Kidney (tissue), 14 donors: ENCODE results near the gene MCMBP. TPM values are rescaled to one million over a fixed set of nuclear protein-coding genes. Genes with fewer than 3 reads are reported as not detected.

ENCODE experiments used
- DNase-seq, 5 donors: peaks; one replicate each; pipeline ENCODE4 v3.0.0-alpha.2; 2013 to 2020
- FAIRE-seq: peaks from 2 replicates; lab custom pipeline; 2012; peaks lifted over from hg19 to GRCh38; lab: Jason Lieb, UNC
- H3K27ac ChIP-seq, 2 donors: one replicate each; pipeline ENCODE4 v1.7.0; 2013; ENCODE audit warnings: low read depth in 2 of 2, low read length in 2 of 2, inconsistent platforms in 1 of 2
- H3K27me3 ChIP-seq: one replicate; pipeline ENCODE4 v1.7.1; 2013; ENCODE audit warnings: low read length, inconsistent platforms; ENCODE audit not compliant: control insufficient read depth, insufficient read depth
- H3K36me3 ChIP-seq, 3 donors: one replicate each; pipeline versions ENCODE4 v1.7.0 to v1.7.1; 2013; ENCODE audit warnings: low read length in 3 of 3, control low read depth in 1 of 3, inconsistent platforms in 1 of 3; ENCODE audit not compliant: insufficient read depth in 3 of 3, control insufficient read depth in 2 of 3
- H3K4me1 ChIP-seq, 3 donors: one replicate each; pipeline versions ENCODE4 v1.7.0 to v1.7.1; 2013; ENCODE audit warnings: low read length in 3 of 3, inconsistent platforms in 1 of 3, low read depth in 1 of 3; ENCODE audit not compliant: control insufficient read depth in 2 of 3, insufficient read depth in 2 of 3
- H3K4me3 ChIP-seq, 3 donors: one replicate each; pipeline versions ENCODE4 v1.7.0 to v1.8.1; 2013; ENCODE audit warnings: low read length in 3 of 3, control low read depth in 1 of 3, inconsistent platforms in 1 of 3
- H3K9ac ChIP-seq, 3 donors: one replicate each; pipeline versions ENCODE4 v1.7.0 to v1.7.1; 2013; ENCODE audit warnings: low read length in 3 of 3, control low read depth in 1 of 3, inconsistent platforms in 1 of 3
- H3K9me3 ChIP-seq, 3 donors: one replicate each; pipeline versions ENCODE4 v1.7.0 to v1.7.1; 2013; ENCODE audit warnings: low read length in 3 of 3, control low read depth in 1 of 3, inconsistent platforms in 1 of 3; ENCODE audit not compliant: control insufficient read depth in 2 of 3, insufficient read depth in 1 of 3
- intact Hi-C: fragments of 100-400 bp; cut with DNase I; formaldehyde crosslinking; loops from one replicate; pipeline ENCODE4 v1.11.1; 2022
- polyA plus RNA-seq: library from polyadenylated mRNA; stranded (reverse); fragments of 350-450 nt; fragmentation: Illumina TruSeq; extraction: RNeasy Lipid Tissue Mini Kit (QIAGEN cat#74804); gene quantifications from one replicate; pipeline ENCODE4 v1.2.3, GENCODE V29; 2014; ENCODE audit warnings: low read depth, low replicate concordance; ENCODE audit not compliant: insufficient read depth
- total RNA-seq: library from RNA; stranded (reverse); fragmentation: NEBNext Ultra II Directional; extraction: Animal tissue kit (Norgen Biotek cat#: 25700); gene quantifications from one replicate; pipeline ENCODE4 v1.2.1, GENCODE V29; 2021
- TF ChIP-seq, protein P1 (sequence below): IDR thresholded peaks from 3 replicates; pipeline ENCODE4 v1.5.1; 2012; ENCODE audit warnings: mild to moderate bottlenecking, moderate library complexity, borderline replicate concordance; ENCODE audit not compliant: insufficient read depth; ENCODE audit errors: extremely low read depth
- donor health status: control.
- donor health status: control.
- donor health status: control.
- donor health status: control.
- donor health status: control.
- donor health status: DM: yes; HTN: yes; CAD: no.
- donor health status: Normal renal cell carcinoma (clear cell type).

Gene MCMBP
- total and polyA plus RNA-seq, 2 donors from 2014 or later: 21.3 to 45.3 TPM

DNA sequence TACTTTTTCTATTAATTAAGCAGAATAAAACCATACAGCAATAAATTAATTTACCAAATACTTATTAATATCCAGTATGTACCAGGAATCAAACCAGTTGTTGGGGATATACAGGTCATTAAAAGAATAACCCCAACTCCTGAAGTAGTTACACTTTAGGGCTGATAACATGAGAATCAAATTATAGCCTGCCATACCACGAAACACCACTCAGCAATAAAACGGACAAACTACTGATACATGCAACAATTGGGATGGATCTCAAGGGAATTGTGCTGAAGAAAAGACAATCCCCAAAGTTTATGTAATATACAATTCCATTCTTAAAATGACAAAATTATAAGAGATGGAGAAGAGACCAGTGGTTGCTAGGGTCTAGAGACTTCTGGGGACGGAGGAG lies 22.7 kb downstream of the MCMBP start:
- Histone ChIP-seq H3K4me1 (no peaks in the 10 kb centered on the region), H3K9ac (no peak overlapping the region), H3K4me3 (no peak overlapping the region), H3K27me3 (no peaks in the 10 kb centered on the region), H3K27ac (no peak overlapping the region), H3K36me3 (peaks cover 7 to 39% (median 13%) of the 10 kb centered on the region in 3 donors), H3K9me3 (no peaks in the 10 kb centered on the region)
- no peak for DNase-seq
- no peak for FAIRE-seq
- intact Hi-C loops: no loop called here
- TF ChIP-seq, protein P1, sequence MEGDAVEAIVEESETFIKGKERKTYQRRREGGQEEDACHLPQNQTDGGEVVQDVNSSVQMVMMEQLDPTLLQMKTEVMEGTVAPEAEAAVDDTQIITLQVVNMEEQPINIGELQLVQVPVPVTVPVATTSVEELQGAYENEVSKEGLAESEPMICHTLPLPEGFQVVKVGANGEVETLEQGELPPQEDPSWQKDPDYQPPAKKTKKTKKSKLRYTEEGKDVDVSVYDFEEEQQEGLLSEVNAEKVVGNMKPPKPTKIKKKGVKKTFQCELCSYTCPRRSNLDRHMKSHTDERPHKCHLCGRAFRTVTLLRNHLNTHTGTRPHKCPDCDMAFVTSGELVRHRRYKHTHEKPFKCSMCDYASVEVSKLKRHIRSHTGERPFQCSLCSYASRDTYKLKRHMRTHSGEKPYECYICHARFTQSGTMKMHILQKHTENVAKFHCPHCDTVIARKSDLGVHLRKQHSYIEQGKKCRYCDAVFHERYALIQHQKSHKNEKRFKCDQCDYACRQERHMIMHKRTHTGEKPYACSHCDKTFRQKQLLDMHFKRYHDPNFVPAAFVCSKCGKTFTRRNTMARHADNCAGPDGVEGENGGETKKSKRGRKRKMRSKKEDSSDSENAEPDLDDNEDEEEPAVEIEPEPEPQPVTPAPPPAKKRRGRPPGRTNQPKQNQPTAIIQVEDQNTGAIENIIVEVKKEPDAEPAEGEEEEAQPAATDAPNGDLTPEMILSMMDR: no peak

DNA sequence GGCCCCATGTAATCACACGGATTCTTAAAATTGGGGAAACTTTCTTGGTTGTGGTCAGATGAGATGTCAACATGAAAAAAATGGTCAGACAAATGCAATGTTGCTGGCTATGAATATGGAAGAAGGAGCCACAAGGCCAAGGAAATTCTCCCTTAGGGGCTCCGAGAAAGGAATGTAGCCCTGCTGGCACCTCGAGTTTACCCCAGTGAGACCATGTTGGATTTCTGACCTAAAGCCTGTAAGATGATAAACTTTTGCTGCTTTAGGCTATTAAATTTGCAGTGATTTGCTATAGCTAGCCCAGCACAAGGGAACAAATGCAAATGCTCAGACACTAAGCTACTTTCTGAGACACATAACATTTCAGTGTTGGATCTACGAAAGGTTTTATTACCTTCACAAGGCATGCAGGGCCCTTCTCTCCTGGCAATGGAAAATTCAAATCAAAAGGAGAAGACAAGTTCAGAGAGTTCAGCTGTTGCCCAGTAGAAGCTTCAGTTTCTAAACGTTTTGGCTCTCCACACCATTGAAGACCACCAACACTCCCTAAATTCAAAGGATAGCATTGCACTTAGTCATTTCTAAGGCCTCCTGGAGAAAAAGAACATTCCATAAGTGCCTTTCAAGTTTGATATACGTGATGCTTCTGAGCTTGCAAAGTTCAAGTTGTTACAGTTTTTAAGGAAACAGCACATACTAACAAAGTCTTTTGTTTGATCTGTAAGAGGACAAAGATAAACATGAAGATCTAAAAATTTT lies 23.4 kb downstream of the MCMBP start:
- Histone ChIP-seq H3K27ac (no peak overlapping the region), H3K9ac (no peak overlapping the region), H3K36me3 (peaks cover 9 to 39% (median 13%) of the 10 kb centered on the region in 3 donors), H3K4me1 (no peaks in the 10 kb centered on the region), H3K4me3 (no peak overlapping the region), H3K9me3 (no peaks in the 10 kb centered on the region), H3K27me3 (no peaks in the 10 kb centered on the region)
- FAIRE-seq (no peak), DNase-seq (no peak)
- TF ChIP-seq, protein P1: no peak
- intact Hi-C loops: no loop called here

DNA sequence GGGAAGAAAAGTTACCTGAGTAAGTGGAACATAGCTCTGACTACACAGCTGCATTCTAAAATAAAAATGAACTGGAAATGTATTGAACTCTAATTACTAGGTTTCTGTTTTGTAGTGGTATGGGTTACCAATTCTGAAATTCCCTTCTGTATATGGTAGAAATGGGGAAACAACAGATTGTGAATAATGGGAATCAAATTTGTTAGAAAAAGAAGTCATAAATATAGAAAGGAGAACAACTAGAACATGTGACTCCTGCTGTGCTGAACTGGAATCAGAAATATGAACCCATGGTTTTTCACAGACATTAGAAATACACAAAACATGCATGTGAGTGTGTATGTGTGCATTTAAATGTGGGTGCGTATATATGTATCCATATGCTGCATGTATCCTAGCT lies 27.0 kb downstream of the MCMBP start:
- Histone ChIP-seq H3K27ac (no peak overlapping the region), H3K9ac (no peak overlapping the region), H3K27me3 (no peaks in the 10 kb centered on the region), H3K36me3 (peaks cover 17 to 37% (median 21%) of the 10 kb centered on the region in 3 donors), H3K4me3 (no peak overlapping the region), H3K4me1 (no peaks in the 10 kb centered on the region), H3K9me3 (no peaks in the 10 kb centered on the region)
- intact Hi-C loops: no loop called here
- FAIRE-seq (no peak), DNase-seq (no peak)
- TF ChIP-seq, protein P1: no peak
